ENCODE results near the gene KXD1. TPM values are rescaled to one million over a fixed set of nuclear protein-coding genes. Genes with fewer than 3 reads are reported as not detected.
A peak's percentile ranks its signal among the peaks of the same experiment; 100 is the strongest.

Gene KXD1
- total RNA-seq, 1 experiment from 2014 or later = 120 TPM

DNA sequence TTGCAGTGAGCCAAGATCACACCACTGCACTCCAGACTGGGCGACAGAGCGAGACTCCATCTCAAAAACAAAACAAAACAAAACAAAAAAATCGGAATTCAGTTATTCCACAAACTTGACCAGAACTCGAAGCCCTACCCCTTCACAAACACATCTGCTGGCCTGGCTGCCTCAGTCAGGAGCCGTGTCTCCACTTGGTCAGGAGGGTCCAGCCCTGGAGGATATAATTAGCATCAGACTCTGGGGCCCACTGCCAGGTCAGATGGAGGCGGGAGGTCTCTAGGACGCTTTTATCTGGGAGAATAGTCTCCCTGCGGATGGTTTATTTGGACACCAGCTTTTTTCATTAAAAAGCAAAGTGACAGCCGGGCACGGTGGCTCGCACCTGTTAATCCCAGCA, 43.8 kb upstream of the KXD1 start:
- no peaks in the 10 kb centered on the region for H3K27me3 Mint-ChIP-seq (ENCODE audit: insufficient read depth, unreplicated experiment)
- H3K36me3 Mint-ChIP-seq (ENCODE audit: insufficient read depth, unreplicated experiment) = peaks cover 23% of the 10 kb centered on the region
- no peak overlapping the region for H3K4me3 Mint-ChIP-seq (ENCODE audit: unreplicated experiment)
- DNase-seq (ENCODE audit: unreplicated experiment) = no peak
- intact Hi-C loops (cut with micrococcal nuclease) = no loop called here
- TF ChIP-seq, protein P1, sequence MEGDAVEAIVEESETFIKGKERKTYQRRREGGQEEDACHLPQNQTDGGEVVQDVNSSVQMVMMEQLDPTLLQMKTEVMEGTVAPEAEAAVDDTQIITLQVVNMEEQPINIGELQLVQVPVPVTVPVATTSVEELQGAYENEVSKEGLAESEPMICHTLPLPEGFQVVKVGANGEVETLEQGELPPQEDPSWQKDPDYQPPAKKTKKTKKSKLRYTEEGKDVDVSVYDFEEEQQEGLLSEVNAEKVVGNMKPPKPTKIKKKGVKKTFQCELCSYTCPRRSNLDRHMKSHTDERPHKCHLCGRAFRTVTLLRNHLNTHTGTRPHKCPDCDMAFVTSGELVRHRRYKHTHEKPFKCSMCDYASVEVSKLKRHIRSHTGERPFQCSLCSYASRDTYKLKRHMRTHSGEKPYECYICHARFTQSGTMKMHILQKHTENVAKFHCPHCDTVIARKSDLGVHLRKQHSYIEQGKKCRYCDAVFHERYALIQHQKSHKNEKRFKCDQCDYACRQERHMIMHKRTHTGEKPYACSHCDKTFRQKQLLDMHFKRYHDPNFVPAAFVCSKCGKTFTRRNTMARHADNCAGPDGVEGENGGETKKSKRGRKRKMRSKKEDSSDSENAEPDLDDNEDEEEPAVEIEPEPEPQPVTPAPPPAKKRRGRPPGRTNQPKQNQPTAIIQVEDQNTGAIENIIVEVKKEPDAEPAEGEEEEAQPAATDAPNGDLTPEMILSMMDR (IDR thresholded peaks at IDR 0.05; ENCODE audit: unreplicated experiment) = no peak
- no TSS peak for BruUV-seq (replicated peaks)
- peaks cover 27% of the 10 kb centered on the region for H3K4me1 Mint-ChIP-seq (ENCODE audit: insufficient read depth, unreplicated experiment)
- H3K27ac Mint-ChIP-seq (ENCODE audit: low read depth, unreplicated experiment) = no peak overlapping the region
- no peaks in the 10 kb centered on the region for H3K9me3 Mint-ChIP-seq (ENCODE audit: unreplicated experiment)
- ChIA-PET CTCF (interaction anchor here (0.6 to 1.3 kb wide), 2 partner anchors 33 to 180 kb away, joined by 3 to 4 read pairs; no protein-coding TSS in a partner anchor), POLR2A (no interaction called here)

DNA sequence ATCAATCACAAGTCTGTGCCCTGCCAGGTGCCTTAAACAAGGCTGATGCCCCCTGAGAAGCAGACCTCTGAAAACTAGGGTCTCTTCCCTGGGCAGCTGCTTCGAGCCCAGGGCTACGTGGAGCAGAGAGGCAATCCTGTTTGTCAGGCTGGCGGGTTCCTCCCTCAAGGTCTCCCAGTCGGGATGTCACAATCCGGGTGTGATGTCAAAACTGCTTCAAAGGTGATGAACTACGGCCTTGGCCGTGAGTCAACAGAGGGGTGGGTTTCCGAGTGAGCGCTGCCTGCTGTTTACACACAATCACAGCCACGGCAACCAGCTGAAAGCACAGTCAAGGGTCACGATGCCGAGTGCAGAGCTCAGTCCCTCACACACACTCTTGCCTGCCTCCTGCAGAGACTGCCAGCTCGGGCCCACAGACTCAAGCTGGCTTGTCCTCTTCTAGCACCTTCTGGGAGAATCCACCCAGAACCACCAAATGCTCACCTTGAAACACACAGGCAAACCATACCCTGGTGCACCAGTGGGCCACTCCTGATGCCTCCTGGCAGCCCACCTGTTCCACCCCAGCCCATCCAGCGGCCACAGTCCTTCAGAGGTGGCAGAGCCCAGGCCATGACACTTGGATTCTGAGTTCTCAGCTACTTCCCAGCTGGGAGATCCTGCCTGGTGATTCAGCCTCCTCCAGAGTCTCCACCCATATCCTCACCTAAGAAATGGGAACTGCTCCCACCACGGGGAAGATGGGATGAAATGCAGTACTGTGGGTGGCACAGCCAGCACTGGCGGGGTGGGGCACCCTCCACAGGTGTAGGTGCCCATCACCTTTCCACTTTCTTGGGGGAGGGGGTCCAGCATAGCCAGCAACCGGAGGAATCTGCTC, 42.6 kb upstream of the KXD1 start:
- peaks cover 16% of the 10 kb centered on the region for H3K36me3 Mint-ChIP-seq (ENCODE audit: insufficient read depth, unreplicated experiment)
- POLR2A ChIA-PET = interaction anchor here (0.7 kb wide), 1 partner anchor 194 kb away, joined by 3 read pairs; no protein-coding TSS in a partner anchor

DNA sequence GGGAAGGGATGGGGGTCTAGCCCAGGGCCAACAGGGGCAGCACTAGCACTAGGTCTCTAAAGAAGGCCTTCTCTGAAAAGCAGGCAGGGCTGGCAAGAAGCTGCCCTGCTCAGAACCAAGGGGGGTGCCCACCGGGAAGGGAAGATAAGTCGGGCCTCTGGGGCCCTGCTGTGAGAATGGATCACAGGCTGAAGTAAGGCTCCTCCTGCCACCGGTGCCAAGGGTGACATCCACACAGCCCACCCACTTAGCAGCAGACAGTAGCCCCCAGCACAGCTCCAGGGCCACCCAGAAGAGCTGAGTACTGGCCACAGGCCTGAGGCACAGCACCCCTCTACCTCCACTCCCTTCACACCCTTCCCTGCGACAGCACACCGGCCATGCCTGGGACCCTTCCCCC, 41.7 kb upstream of the KXD1 start:
- no TSS peak for BruUV-seq (replicated peaks)
- ChIA-PET CTCF (interaction anchor here (1.0 kb wide), 1 partner anchor 56 kb away, joined by 6 read pairs; the partner anchor contains the start of gene UBA52), POLR2A (interaction anchor here (1.0 kb wide), 1 partner anchor 9 kb away, joined by 3 read pairs; no protein-coding TSS in a partner anchor)
- TF ChIP-seq, protein P1 (IDR thresholded peaks at IDR 0.05; ENCODE audit: unreplicated experiment) = no peak
- Mint-ChIP-seq H3K27me3 (ENCODE audit: insufficient read depth, unreplicated experiment) (no peaks in the 10 kb centered on the region), H3K9me3 (ENCODE audit: unreplicated experiment) (no peaks in the 10 kb centered on the region), H3K4me1 (ENCODE audit: insufficient read depth, unreplicated experiment) (peaks cover 35% of the 10 kb centered on the region), H3K27ac (ENCODE audit: low read depth, unreplicated experiment) (peak overlapping the region; percentile 13), H3K36me3 (ENCODE audit: insufficient read depth, unreplicated experiment) (peaks cover 16% of the 10 kb centered on the region), H3K4me3 (ENCODE audit: unreplicated experiment) (no peak overlapping the region)
- intact Hi-C loops (cut with micrococcal nuclease) = no loop called here
- DNase-seq (ENCODE audit: unreplicated experiment) = no peak

More for the DNA sequence above, 42.6 kb upstream of the KXD1 start:
- Mint-ChIP-seq H3K9me3 (ENCODE audit: unreplicated experiment) (no peaks in the 10 kb centered on the region), H3K27ac (ENCODE audit: low read depth, unreplicated experiment) (peak overlapping the region; percentile 46), H3K27me3 (ENCODE audit: insufficient read depth, unreplicated experiment) (no peaks in the 10 kb centered on the region), H3K4me3 (ENCODE audit: unreplicated experiment) (no peak overlapping the region), H3K4me1 (ENCODE audit: insufficient read depth, unreplicated experiment) (peaks cover 30% of the 10 kb centered on the region)
- intact Hi-C loops (cut with micrococcal nuclease) = no loop called here
- no TSS peak for BruUV-seq (replicated peaks)
- TF ChIP-seq, protein P1 (IDR thresholded peaks at IDR 0.05; ENCODE audit: unreplicated experiment) = no peak
- DNase-seq (ENCODE audit: unreplicated experiment) = peak; percentile 82
- CTCF ChIA-PET = interaction anchor here (0.6 to 0.9 kb wide), 3 partner anchors 33 to 89 kb away, joined by 3 read pairs; no protein-coding TSS in a partner anchor

DNA sequence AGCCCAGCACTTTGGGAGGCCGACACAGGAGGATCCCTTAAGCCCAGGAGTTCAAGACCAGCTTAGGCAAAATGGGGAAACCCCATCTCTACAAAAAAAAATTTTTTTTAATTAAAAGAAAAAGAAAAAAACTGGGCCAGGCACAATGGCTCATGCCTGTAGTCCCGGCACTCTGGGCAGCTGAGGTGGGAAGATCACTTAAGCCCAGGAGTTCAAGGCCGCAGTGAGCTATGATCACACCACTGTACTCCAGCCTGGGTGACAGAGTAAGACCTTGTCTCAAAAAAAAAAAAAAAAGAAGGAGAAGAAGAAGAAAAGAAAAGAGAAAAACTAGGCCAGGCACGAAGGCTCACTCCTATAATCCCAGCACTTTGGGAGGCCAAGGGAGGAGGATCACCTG, 40.1 kb upstream of the KXD1 start:
- BruUV-seq (replicated peaks) = no TSS peak
- Mint-ChIP-seq H3K27me3 (ENCODE audit: insufficient read depth, unreplicated experiment) (no peaks in the 10 kb centered on the region), H3K27ac (ENCODE audit: low read depth, unreplicated experiment) (no peak overlapping the region), H3K9me3 (ENCODE audit: unreplicated experiment) (no peaks in the 10 kb centered on the region), H3K36me3 (ENCODE audit: insufficient read depth, unreplicated experiment) (peaks cover 10% of the 10 kb centered on the region), H3K4me3 (ENCODE audit: unreplicated experiment) (no peak overlapping the region), H3K4me1 (ENCODE audit: insufficient read depth, unreplicated experiment) (peaks cover 35% of the 10 kb centered on the region)
- POLR2A ChIA-PET = interaction anchor here (0.7 to 6.0 kb wide), 4 partner anchors 9 to 71 kb away, joined by 3 to 71 read pairs (median 5); partner anchors contain the start of genes REX1BD and UBA52
- TF ChIP-seq, protein P1 (IDR thresholded peaks at IDR 0.05; ENCODE audit: unreplicated experiment) = no peak
- CTCF ChIA-PET = interaction anchor here (0.6 to 1.3 kb wide), 4 partner anchors 9 to 126 kb away, joined by 3 to 4 read pairs (median 3); no protein-coding TSS in a partner anchor
- no peak for DNase-seq (ENCODE audit: unreplicated experiment)
- intact Hi-C loops (cut with micrococcal nuclease) = no loop called here

Measured in MCF 10A (cell line).